Mucosa of gallbladder (tissue), 1 donor: Measurements from ENCODE around the gene ARAP1. TPM values are rescaled to one million over a fixed set of nuclear protein-coding genes. Genes with fewer than 3 reads are reported as not detected.

ENCODE experiments used
- DNase-seq: peaks from one replicate; pipeline ENCODE4 v3.0.0-alpha.2; 2020; ENCODE audit warnings: low spot score
- total RNA-seq: library from RNA; stranded (reverse); gene quantifications from one replicate; pipeline ENCODE4 v1.2.1, GENCODE V29; 2021
- donor health status: DM: no; HTN: no; CAD: no.

Gene ARAP1
- total RNA-seq, 1 donor from 2014 or later, result 129 TPM

DNA sequence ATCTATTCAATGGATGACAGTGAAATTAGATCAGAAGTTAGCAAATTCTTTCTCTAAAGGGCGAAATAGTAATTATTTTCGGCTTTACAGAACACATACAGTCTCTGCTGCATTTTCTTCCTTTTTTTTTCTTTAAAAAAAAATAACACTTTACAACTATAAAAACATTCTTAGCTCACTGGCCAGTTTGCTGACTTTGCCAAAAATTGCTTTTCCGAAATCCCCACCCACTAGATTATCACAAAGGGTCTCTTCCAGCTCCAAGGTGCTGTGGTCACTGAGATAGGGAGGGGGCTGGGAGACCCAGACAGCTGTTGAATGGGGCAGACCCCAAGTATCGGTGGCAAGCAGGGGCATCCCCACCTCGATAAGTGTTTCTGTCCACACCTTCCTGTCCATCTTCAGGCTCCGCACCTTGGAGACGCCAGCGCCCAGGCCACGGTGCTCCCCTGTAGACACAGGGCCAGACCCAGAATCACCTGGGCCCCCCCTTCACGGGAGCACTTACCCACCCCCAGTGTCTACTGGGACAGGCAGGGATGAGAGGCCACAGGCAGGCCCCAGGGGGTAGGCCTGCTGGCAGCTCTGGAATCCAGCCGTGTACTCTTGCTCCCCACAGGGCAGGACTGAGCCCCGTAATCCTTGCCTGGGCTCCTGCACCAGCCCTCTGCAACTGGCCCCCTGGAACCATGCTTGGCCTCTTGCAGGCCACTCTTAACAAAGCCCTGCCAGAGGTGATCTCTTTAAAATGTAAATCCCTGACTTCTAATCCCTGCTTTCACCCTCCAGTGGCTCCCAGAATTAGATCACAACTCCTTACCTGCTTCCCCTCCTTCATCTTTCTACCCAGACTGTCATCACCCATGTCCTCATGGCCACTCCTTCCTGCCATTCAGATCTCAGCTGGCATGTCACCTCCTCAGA, 46.5 kb downstream of the ARAP1 start:
- DNase-seq, result no peak

DNA sequence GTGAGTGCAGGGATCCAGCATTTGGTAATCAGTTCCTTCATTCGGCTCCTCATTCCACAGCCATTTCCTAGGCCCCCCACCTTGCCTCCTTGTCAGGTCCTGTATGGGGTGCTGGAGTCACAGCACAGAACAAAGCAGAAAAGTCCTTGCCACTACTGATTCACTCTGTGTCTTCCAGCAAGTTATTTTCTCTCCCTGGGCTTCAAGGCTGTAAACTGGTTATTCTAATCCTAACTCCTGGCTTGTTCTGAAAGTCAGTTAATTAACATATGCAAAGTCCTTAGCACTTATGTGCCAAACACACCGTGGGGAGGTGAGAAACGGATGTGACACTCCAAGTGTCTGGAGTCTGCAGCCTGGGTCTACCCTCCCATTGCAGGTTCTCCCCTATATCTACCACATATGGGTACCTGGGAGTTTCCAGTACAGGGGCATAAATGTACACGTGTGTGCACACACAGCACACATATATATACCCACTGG, 47.4 kb downstream of the ARAP1 start:
- DNase-seq, result no peak

DNA sequence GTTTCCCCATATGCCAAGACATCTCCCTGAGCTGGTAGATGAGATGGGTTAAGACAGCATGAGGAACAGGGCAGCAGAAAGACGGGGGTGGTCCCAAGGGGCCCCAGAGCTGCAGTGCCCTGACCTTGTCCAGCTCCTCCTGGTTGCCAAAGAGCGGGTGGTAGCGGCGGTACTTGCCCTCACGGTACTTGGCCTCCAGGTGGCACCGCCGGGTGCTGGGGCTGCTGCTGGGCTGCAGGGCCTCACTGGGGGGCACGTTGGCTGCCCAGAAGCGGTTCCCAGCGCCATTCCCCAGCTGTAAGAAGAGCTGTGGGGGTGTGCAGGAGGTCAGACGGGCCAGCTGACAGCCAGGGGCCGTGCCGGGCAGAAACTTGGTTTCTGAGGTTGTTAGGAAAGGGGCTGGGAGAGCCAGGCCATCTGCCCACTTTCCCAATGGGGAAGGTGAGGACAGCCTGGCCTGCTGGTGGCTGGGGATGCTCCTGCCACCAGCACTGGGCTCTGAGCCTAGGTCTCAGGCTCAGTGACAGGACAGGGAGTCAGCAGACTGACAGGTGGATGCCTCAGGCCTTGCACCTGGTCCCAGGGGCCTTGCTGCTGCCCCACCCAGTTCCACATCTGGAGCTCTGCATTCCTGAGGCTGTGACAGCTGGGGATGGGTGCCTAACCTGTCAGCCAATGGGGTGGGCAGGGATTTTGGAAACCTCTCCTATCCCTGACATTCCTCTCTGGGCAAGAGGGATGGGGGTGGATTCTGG, 48.0 kb downstream of the ARAP1 start:
- no peak for DNase-seq

DNA sequence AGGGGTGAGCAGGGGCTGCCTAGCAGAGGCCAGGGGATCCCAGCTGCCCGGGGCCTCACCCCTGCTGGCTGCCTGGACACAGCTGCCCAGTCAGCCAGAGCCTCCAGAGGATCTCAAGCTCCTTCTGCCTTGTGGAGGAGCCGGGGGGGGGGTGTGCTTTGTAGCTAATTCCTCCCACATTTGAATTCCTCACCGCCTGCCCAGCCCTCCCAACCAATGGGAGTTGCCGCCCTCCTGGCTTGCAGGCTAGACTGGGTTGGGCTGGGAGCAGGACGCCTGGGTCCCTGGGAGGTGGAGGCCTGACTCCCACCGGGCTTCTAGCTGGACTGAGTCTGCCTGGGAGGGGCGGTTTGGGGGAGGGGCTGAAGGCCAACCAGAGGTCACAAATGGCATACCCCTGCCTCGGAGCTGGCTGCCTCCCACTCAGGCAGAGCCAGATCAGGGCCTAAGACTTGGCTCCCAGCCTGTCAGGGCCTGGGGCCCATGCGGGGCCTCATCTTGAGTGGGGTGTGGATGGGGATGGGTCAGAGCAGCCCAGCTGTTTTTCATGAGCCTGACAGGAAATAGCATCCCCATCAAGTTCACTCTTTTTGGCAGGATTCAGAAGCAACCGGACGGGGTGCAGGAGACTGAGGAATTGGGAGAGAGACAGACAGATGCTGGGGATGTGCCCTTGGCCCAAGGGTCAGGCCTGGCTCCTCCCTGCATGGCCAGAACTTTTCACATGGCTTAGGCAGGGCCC, 48.8 kb downstream of the ARAP1 start:
- DNase-seq, result peak; percentile 56

DNA sequence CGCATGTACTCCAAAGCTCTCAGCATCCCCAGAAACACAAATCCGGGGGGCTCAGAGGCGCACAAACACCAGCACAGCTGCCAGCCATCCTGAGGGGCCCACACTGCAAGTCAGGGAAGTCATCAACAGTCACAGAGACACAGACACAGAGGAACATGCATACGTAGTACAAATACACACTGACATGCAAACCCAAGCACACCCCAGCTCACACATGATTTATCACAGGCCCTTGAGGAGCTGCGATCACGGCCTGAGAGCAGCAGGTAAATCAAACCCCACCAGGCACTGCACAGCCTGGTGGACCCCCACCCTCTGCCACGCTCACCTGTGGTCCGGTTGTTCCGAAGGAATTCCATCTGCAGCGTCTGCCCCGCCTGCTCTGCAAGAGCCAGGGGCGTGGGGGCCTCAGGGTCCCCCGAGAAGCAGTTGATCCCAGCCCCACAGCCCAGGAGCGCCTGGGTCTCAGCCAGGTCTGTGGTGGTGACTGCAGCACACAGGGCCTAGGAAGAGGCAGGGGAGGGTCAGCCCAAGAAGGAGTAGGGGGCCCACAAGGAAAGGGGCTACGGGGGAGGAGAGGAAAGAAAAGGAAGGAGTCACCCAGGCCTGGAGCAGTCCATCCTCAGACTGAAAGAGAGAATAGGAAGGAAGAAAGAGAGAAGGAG, 49.5 kb downstream of the ARAP1 start:
- DNase-seq, result no peak

DNA sequence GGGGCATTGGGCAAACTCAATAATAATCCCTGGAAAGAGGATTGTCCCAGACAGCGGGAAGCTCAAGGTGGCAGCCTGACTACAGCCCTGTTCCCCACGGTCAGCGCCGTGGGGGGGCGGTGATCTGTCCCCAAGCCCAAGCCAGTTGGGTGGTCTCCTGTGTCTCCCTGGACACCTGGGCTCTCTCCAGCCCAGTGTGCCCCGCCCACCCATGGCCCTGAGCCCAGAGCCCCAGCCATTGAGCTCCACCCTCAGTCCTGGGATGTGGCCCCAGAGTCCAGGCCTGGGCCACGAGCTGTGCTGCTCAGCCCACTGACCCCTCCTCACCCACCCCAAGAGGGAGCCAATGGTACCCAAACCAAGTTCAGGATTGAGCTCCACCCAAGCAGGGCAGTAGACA, 50.1 kb downstream of the ARAP1 start:
- DNase-seq, result no peak

DNA sequence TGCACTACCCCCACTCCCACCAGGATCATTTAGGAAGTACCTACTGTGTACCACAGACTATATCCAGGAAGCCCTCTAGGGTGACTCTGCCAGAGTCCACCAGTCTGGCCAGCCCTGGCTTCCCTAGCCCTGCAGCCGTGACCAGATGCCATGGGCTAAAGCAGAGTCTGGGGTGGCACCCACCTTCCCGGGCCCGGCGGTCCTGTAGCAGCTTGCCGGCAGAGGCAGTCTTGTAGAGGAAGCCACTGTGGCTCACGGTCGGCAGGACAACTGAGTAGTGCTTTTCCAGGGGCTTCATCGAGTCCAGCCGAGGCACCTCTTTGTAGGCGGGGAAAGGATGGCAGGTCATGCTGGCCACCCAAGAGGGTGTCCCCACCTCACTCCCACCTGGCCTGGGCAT, 50.7 kb downstream of the ARAP1 start:
- no peak for DNase-seq

DNA sequence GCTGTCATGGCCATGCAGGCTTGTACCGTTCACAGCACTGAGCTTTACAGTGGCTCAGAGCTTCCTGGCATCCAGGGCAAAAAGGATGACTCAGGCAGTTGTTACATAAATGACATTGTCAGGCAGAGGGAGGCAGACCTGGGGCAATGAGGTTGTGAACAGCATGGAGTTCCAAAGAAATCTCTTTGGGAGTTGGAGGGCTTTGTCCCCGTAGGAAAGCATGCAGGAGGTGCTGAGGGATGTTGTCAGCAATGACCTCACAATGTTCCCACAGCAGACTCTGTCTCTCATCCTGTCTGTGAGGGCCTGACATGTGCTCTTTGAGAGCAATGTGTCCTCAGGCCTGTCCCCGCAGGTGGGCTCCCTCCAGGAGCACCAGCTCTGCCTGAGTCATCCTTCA, 52.1 kb downstream of the ARAP1 start:
- no peak for DNase-seq

DNA sequence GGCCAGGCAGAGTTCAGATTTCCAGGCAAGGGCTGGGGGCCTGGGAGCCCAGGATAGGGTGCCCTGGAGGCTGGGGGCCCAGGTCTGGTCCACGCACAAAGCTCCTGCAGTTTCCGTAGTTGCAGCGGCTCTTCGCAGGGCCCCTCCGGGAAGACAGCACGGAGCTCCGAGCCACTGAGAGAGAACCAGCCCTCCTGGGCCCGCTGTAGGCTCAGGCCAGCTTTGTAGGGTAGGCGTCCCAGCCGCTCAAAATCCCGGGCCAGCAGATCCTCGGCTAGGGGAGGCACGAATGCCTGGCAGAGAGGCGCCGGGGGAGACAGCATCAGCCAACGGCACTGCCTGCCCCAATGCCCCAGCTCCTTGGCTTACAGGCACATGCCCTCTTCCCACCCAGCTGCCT, 54.4 kb downstream of the ARAP1 start:
- DNase-seq, result no peak

DNA sequence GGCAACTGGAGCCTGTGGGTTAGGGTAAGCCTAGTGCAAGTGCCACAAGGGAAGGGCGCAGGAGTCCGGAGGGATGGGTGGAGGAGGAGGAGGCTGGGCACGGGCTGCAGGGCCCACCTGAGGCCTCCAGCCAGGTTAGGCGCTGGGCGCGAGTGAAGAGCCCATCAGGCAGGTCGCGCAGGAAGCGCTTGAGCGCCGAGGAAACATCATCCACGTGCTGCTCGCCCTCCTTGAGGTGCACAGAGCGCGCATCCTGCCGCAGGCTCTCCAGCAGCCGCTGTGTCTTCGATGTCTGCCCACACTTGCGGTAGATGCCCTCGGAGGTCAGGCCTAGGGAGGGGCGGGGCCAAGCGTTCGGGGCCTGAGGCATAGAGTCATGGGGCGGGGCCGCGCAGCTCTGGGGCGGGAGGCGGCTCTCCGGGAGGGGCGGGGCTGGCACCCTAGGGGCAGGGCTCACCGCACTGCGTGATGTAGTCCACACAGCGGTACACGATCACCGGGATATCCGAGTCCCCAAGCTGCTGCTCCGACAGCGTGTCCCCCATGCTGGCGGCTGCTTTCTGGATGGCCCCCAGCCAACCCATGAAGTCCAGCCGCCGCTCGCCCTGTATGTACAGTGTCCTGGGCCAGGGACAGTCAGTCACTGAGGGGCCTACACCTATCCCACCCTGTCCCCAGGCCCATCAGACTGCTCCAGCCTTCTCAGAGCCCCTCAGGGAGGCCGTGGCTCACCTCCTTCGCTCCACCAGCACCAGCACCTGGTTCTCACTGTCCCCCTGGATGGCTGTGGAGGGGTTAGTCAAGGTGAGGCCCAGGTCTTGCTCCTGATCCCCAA, 55.1 kb downstream of the ARAP1 start:
- DNase-seq, result no peak

DNA sequence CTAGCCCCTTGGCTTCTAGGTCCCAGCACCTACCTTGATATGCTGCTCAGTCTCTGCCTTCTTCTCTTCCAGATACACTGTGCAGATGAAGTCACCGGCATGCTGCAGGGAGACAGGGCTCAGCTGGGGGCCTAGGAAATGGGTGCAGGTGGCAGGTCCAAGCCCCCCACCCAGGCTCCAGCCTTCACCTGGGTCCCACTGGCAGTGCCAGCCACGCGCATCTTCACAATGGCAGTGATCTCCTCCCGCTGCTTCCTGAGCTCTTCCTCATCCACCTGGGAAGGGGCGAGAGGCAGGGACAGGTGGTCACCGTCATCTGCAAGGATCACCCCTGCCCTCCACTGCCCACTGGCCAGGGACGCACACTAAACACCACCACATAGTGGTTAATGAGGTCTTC, 56.9 kb downstream of the ARAP1 start:
- DNase-seq, result no peak

DNA sequence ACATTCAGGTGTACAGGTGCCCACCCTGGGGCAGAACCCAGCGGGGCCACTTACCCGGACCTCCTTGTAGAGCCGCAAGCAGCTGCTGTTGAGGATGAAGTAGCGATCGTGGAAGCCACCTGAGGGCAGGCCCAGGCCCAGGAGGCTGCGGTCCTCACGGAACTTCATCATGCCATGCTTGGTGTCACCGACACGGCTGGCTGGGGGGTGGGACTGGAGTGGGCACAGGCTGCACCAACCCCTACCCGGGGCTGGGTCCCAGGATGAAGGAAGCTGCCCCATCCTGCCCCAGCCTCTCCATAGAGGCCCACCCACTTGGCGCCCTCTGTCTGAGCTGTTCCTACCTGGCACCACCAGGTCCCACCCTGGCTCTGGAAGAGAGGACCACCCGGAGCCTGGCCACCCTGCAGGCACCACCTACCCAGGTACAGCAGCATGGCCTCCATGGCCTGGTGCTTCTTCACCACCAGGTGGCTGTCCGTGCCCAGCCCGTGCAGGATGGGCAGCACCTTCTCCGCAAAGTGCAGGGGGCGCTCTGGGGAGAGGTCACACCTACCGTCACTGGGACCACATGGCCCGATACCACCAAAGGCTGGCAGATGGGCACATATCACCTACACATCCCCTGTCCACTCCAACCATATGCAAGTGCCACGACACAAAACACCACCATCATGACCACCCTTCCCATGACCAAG, 58.8 kb downstream of the ARAP1 start:
- no peak for DNase-seq

DNA sequence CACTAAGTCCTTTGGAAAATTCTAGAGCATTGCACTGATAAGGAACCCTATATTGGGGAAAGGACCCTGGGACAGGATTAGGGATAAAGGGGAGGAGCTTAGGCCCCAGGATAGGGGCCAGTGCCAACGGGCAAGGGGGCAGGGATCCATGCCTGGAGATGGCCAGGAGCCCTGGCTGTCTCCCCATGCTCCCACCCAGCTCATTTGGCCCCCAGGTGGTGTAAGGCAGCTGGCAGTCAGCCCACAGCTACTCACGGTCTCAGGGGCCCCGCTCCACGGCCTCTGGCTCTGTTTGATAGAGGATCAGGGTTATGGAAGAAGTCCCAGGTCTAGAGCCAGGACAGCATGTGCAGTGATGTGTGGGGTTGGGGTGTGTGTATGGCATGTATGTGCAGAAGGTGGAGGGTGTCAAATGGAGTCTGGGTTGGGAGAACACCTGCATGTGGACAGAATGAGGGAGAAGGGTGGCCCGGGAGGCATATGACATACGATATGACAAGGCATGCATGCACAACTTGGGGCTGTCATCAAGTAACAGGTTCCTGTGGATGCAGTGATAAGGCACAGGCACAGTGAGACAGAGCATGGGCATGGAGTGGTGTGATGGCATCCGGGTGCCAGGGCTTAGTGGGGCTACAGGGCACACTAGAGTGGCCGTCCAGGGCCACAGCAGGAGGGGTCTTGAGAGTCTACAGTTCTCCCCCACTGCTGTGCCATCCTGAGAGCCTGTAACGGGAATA, 59.5 kb downstream of the ARAP1 start:
- DNase-seq, result no peak

DNA sequence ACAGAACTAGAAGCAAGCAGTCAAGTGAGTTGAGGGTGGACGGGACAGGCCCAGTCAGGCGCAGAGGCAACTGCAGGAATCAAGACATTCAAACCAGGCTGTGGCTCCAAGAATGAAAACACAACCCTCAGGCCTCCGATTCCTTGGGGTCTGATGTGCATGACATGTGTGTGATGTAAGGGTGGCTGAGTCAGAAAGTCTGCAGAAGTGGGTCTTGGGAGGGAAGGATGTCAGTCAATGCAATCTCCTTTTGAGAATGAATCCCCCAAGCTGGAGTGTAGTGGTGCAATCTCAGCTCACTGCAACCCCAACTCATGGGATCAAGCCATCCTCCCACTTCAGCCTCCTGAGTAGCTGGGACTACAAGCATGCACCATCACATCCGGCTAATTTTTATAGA, 62.0 kb downstream of the ARAP1 start:
- DNase-seq, result no peak

DNA sequence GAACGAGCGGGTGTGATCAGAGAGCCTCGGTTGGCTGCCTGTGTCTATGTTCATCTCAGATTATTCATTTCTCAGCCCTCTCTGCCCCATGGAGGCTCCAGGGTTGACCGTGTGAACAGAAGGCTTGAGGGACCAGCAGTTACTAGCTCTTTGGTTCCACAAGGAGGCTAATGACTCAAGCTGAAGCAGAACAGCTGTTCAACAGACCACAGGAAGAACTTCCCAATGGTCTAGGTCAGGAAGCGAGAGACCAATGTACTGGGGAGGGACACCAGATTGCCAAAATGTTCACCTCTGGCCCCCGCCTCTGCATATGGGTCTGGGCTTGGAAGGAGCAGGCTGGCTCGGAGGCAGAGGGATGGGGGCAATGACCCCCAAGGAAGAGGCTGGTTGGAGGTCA, 63.3 kb downstream of the ARAP1 start:
- DNase-seq, result no peak

DNA sequence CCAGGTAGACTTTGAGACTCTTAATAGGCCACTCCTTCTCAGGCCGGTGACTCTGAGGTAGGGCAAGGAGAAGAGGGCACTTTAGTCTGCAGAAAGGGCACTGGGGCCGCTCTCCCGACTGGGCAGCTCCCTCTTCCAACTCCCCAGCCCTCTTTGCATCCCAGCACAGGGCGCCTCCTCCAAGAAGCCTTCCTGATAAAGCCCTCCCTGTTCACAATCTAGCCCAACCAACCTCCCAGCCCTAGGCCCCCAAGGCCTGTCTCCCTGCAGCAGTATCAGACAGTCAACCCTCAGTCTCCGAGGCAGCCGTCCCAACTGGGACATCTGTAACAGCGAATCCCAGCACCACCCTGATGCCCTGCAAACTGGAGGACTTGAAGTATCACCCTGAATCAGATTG, 63.7 kb downstream of the ARAP1 start:
- DNase-seq, result no peak

DNA sequence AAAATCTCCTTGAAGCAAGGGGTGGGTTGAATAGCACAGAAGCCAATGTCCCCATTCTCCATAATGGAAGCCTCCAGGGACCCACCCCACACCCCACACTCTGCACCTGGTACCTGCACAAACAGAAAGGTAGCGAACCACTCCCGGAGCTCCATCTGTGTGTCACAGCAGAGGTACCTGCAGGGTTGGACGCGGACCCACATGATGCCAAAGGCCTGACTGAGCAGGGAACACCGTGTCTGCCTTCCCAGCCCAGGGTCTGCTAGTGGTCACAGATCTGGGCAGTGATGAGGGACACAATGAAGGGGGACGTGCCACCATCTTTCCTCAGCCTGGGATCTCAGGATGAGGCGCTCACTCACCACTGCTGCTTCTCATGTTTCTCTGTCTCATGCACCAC, 64.9 kb downstream of the ARAP1 start:
- DNase-seq, result no peak

DNA sequence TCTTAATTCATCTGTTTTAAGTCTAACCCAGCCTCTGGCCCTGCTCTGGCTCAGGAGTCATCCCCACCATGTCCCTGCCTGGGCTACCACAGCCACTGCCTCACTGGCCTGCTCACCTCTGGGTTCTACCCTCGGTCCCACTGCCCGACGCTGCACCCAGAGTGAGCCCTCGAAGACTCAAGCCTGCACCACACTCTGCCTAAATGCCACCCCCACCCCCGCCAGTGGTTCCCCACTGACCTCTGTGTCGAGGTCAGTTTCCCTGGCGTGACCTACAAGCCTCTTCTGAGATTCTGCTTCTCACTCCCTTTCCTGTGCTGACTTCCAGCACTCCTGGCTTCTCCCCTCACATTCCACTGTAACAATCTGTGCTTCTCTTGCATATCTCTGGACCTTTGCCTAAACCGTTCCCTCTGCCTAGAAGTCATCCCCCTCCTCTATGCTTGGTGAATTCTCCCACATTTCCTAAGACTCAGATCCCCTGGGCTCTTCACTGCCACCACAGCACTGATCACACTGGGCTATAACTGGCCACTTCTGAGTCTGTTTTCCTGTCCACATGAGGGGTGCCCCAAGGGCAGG, 65.5 kb downstream of the ARAP1 start:
- no peak for DNase-seq
